ENCODE results near the gene AHSP.

The AHSP gene

GRCh38 chr16:31530405-31530804, 2.7 kb downstream of the AHSP start:
- TF ChIP-seq, protein P1, sequence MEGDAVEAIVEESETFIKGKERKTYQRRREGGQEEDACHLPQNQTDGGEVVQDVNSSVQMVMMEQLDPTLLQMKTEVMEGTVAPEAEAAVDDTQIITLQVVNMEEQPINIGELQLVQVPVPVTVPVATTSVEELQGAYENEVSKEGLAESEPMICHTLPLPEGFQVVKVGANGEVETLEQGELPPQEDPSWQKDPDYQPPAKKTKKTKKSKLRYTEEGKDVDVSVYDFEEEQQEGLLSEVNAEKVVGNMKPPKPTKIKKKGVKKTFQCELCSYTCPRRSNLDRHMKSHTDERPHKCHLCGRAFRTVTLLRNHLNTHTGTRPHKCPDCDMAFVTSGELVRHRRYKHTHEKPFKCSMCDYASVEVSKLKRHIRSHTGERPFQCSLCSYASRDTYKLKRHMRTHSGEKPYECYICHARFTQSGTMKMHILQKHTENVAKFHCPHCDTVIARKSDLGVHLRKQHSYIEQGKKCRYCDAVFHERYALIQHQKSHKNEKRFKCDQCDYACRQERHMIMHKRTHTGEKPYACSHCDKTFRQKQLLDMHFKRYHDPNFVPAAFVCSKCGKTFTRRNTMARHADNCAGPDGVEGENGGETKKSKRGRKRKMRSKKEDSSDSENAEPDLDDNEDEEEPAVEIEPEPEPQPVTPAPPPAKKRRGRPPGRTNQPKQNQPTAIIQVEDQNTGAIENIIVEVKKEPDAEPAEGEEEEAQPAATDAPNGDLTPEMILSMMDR (IDR thresholded peaks at IDR 0.05; ENCODE audit: insufficient read depth, low read depth, low read length, missing control alignments), result no peak
- DNase-seq (ENCODE audit: low read depth), result no peak
- H3K4me3 ChIP-seq (ENCODE audit: low read length), result no peak overlapping the region

- DNase-seq (ENCODE audit: low read depth), result no peak
- no peak overlapping the region for H3K4me3 ChIP-seq (ENCODE audit: low read length)
- TF ChIP-seq, protein P1 (IDR thresholded peaks at IDR 0.05; ENCODE audit: insufficient read depth, low read depth, low read length, missing control alignments), result no peak
These were observed 3.4 kb downstream of the AHSP start for GRCh38 chr16:31531096-31531495.

DNA sequence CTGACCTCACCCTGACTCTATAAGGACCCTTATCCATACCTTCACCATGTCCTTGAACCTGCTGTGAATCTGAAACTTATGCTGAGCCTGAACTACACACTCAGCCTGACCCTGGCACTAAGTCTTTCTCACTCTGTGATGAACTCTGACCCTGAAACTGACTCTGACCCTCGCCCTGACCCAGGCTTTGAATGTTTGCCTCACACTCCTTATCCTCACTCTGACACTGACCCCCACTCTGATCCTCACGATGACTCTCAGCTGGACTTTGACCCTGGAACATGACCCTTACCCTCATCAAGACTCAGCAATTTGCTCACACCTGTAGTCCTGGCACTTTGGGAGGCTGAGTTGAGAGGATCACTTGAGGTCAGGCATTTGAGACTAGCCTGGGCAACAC, 4.4 kb downstream of the AHSP start:
- no peak for DNase-seq (ENCODE audit: low read depth)
- TF ChIP-seq, protein P1 (IDR thresholded peaks at IDR 0.05; ENCODE audit: insufficient read depth, low read depth, low read length, missing control alignments), result no peak
- H3K4me3 ChIP-seq (ENCODE audit: low read length), result no peak overlapping the region

GRCh38 chr16:31532896-31533295, 5.2 kb downstream of the AHSP start:
- no peak overlapping the region for H3K4me3 ChIP-seq (ENCODE audit: low read length)
- TF ChIP-seq, protein P1 (IDR thresholded peaks at IDR 0.05; ENCODE audit: insufficient read depth, low read depth, low read length, missing control alignments), result no peak
- DNase-seq (ENCODE audit: low read depth), result no peak

DNA sequence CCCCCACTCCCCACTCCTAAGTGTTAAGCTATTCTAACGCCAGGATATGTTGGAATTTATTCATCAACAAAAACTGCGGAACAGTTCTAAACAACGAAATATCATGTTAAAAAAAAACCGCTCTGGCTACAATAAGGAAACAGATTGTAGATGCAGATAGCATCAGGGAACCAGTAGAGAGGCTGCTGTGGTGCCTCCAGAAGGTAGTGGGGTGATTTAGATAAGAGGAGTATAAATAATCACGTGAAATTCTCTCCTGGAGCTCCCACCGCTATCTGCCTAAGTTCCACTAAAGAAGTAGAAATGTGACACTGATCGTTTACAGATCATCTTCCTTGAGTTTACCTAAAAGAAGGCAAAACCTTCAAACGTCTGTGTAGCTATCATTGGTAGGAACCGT, 8.0 kb downstream of the AHSP start:
- TF ChIP-seq, protein P1 (IDR thresholded peaks at IDR 0.05; ENCODE audit: insufficient read depth, low read depth, low read length, missing control alignments), result no peak
- DNase-seq (ENCODE audit: low read depth), result no peak
- no peak overlapping the region for H3K4me3 ChIP-seq (ENCODE audit: low read length)

- no peak overlapping the region for H3K4me3 ChIP-seq (ENCODE audit: low read length)
- TF ChIP-seq, protein P1 (IDR thresholded peaks at IDR 0.05; ENCODE audit: insufficient read depth, low read depth, low read length, missing control alignments), result no peak
- DNase-seq (ENCODE audit: low read depth), result no peak
These were observed 9.2 kb downstream of the AHSP start for GRCh38 chr16:31536804-31537361.
